GF-D8 (cell line): ENCODE measurements around the gene SMARCB1.
"Not testable (repeated sequence)": the region's sequence is repeated elsewhere in the genome, so short reads cannot be mapped to it uniquely, and the experiment has no call there.

Experiments
- DNase-seq: peaks from one replicate; lab custom pipeline; 2025; lab: John Stamatoyannopoulos, UW

The SMARCB1 gene

GRCh38 chr22:23846081-23846469, 59.3 kb downstream of the SMARCB1 start:
- no peak for DNase-seq

- DNase-seq: no peak
These were observed 60.6 kb downstream of the SMARCB1 start for GRCh38 chr22:23847310-23847920.

GRCh38 chr22:23847991-23848864, 61.5 kb downstream of the SMARCB1 start:
- DNase-seq: no peak

- peak; percentile 26 for DNase-seq
These were observed 62.5 kb downstream of the SMARCB1 start for GRCh38 chr22:23849009-23850006.

- no peak for DNase-seq
These were observed 63.4 kb downstream of the SMARCB1 start for GRCh38 chr22:23850136-23850611.

GRCh38 chr22:23856721-23857605, 70.2 kb downstream of the SMARCB1 start:
- DNase-seq: no peak

- peak; percentile 95 for DNase-seq
These were observed 71.1 kb downstream of the SMARCB1 start, which contains the start of gene SLC2A11 for GRCh38 chr22:23857606-23858483. Gene SLC2A11, plus strand, starts transcription at chr22:23857875. Its CDS starts 125 bp downstream, at chr22:23858000.

- no peak for DNase-seq
These were observed 71.7 kb downstream of the SMARCB1 start for GRCh38 chr22:23858484-23858815.

- DNase-seq: no peak
These were observed 72.4 kb downstream of the SMARCB1 start for GRCh38 chr22:23859201-23859600.

- DNase-seq: not testable (repeated sequence)
These were observed 73.4 kb downstream of the SMARCB1 start for GRCh38 chr22:23860187-23860586.

GRCh38 chr22:23862103-23862502, 75.3 kb downstream of the SMARCB1 start:
- no peak for DNase-seq

- not testable (repeated sequence) for DNase-seq
These were observed 77.9 kb downstream of the SMARCB1 start for GRCh38 chr22:23864499-23865154.

- no peak for DNase-seq
These were observed 81.8 kb downstream of the SMARCB1 start for GRCh38 chr22:23868580-23868979.

- DNase-seq: no peak
These were observed 88.1 kb downstream of the SMARCB1 start for GRCh38 chr22:23874871-23875270.

GRCh38 chr22:23875801-23876200, 89.0 kb downstream of the SMARCB1 start:
- DNase-seq: no peak

- no peak for DNase-seq
These were observed 90.8 kb downstream of the SMARCB1 start for GRCh38 chr22:23877566-23877965.

GRCh38 chr22:23878219-23878618, 91.5 kb downstream of the SMARCB1 start:
- DNase-seq: no peak

GRCh38 chr22:23882370-23882769, 95.6 kb downstream of the SMARCB1 start:
- DNase-seq: no peak

GRCh38 chr22:23883658-23884057, 96.9 kb downstream of the SMARCB1 start:
- DNase-seq: no peak
